ENCODE data around the gene ZNF799.
A peak's percentile ranks its signal among the peaks of the same experiment; 100 is the strongest.
"Not testable (repeated sequence)": the region's sequence is repeated elsewhere in the genome, so short reads cannot be mapped to it uniquely, and the experiment has no call there.

ZNF799 gene

DNA sequence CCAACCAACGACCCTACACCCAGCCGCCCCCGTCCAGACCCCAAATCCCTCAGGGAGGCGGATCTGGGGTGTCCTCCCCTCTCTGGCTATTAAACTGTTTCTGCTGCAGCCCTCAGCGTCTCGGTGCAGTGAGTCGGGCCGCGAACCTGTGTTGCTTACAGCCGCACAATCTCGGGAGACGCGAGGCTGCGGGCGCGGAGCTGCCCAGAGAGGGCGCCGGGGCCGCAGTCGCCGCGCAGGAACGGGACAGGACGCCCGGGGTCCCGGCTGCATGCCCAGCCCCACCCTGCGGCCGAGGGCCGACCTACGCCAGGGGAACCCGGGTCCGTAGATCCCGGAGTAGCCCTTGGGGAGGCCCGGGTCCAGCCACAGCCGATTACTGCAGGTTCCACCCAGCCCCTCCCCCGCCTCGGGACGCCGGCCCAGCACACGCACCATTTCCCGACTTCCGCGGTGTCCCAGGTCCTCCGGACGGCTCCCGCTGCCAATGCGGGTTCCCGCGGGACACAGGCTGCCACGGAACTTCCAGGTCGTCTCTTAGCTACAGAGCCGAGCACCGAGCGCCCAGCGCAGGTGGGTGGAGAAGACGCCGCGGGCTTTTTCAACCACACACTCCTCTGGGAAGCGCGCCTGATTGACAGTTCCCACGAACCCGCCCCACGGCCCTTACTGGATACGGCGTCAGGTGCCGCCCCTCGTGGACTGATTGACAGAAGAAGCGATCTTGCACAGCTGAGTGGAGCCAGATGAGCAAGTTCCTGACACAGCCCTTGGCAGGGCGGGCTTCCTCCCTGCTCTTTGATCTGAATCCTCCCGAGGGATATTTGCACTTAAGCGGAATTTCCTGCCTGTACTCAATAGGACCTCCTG lies at the start of gene ZNF799:
Gene ZNF799, minus strand, starts transcription at position 639 of the 870 bp plus-strand sequence. Its CDS starts 201 bp downstream, at position 438.
- DNase-seq: peak; percentile 76

DNA sequence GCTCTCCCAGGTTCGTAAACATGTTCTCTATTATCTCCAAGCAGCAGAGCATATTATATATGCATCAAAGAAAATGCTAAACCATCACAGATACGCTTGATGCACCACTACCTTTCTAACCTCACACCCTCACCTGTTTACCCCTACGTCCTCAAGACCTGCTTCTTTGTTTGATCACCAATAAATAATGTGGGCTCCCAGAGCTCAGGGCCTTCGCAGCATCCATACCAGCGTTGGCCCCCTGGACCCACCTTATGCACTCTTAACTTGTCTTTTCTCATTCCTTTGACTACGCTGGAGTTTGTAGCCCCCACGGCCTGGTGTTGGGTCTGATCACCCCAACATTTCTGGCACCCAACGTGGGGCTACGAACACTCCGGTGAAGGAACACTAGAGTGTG lies 49.8 kb upstream of the ZNF799 start:
- no peak for DNase-seq

DNA sequence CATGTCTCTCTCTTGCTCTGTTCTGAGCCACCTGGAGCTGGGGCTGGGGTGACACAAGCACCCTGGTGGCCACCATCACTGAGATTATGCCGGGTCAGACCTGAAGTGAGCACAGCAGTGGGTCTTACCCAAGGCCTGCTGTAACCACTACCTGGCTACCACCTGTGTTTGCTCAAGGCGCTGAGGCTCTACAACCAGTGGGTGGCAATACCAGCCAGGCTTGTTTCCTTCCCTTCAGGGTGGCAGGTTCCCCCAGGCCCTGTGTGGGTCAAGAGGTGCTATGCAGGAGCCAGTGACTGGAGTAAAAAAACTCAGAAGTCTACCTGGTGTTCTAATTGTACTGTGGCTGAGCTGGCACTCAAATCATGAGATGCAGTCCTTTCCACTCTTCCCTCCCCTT lies 47.7 kb upstream of the ZNF799 start:
- no peak for DNase-seq

DNA sequence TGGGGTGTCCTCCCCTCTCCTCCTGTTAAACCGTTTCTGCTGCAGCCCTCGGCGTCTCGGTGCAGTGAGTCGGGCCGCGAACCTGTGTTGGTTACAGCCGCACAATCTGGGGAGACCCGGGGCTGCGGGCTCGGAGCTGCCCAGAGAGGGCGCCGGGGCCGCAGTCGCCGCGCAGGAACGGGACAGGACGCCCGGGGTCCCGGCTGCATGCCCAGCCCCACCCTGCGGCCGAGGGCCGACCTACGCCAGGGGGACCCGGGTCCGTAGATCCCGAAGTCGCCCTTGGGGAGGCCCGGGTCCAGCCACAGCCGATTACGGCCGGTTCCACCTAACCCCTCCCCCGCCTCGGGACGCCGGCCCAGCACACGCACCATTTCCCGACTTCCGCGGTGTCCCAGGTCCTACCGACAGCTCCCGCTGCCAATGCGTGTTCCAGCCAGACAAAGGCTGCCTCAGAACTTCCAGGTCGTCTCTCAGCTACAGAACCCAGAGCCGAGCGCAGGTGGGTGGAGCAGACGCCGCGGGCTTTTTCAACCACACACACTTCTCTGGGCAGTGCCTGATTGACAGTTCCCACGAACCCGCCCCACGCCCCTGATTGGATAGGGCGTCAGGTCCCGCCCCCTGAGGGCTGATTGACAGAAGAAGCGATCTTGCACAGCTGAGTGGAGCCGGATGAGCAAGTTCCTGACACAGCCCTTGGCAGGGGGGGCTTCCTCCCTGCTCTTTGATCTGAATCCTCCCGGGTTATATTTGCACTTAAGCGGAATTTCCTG lies 39.7 kb upstream of the ZNF799 start, which contains the start of gene ZNF443:
Gene ZNF443, minus strand, starts transcription at position 481 of the 776 bp plus-strand sequence. Its CDS starts 107 bp downstream, at position 374.
- DNase-seq: peak; percentile 91

DNA sequence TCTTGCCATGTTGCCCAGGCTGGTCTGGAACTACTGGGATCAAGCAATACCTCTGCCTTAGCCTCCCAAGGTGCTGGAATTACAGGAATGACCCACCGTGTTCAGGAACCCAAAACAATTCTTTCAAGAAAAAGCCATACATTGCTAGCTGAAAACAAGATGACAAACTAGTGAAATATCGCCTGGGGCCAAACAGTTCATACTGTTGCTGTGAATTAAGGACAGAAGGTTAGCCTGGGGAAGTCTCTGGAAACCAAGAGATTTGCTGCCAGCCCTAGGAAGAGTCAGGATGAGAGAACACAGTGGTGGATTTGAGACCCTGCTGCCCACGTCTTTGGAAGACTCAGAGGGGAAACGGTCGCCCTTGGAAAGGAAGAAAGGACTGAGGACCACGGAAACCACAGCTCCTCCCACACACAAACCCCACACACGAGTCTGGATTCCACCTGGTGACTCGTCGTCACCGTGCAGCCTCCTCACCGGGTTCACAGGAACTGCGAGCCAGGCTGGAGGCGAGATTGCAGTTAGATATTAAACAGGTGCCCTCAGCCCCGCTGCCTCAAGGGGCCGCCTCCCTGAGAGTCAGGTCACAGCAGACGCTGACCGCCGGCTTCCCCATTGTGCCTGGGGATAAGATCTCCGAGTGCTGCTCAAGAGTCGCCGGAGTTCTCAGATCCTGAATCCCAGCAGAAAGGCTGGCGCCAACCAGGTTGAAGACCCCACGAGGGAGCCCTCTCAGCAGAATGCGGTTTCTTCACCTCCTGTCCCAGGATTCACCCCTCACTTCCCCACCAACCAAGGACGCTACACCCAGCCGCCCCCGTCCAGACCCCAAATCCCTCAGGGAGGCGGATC lies 38.8 kb upstream of the ZNF799 start:
- not testable (repeated sequence) for DNase-seq

DNA sequence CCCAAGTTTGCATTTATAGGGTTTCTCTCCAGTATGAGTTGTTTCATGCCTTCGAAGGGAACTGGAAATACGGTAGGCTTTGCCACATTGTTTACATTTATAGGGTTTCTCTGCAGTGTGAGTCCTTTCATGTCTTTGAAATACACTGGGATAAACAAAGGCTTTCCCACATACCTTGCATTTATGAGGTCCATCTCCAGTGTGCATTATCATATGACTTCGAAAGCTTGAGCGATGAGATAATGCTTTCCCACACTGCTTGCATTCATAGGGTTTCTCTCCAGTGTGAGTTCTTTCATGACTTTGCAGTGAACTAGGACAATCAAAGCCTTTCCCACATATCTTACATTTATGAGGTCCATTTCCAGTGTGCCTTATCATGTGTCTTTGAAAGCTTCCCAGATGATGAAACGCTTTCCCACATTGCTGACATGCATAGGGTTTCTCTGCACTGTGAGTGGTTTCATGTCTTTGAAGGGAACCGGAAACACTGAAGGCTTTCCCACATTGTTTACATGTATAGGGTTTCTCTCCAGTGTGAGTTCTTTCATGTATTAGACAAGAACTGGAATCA lies 29.7 kb upstream of the ZNF799 start:
- DNase-seq: not testable (repeated sequence)

DNA sequence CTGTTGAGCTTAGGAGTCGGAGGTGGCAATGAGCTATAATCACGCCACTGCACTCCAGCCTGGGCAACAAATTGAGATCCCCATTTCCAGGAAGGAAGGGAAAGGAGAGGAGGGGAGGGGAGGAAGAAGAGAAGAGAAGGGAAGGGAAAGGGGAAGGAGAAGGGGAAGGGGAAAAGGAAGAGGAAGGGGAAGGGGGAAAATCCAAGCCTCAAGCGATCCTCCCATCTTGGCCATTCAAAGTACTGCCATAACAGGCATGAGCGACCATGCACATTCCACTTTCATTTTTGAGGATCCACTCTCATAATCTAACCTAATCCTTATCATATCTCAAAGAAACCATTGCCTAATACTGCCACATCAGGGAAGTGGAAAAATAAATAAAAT lies 24.8 kb upstream of the ZNF799 start:
- DNase-seq: no peak

DNA sequence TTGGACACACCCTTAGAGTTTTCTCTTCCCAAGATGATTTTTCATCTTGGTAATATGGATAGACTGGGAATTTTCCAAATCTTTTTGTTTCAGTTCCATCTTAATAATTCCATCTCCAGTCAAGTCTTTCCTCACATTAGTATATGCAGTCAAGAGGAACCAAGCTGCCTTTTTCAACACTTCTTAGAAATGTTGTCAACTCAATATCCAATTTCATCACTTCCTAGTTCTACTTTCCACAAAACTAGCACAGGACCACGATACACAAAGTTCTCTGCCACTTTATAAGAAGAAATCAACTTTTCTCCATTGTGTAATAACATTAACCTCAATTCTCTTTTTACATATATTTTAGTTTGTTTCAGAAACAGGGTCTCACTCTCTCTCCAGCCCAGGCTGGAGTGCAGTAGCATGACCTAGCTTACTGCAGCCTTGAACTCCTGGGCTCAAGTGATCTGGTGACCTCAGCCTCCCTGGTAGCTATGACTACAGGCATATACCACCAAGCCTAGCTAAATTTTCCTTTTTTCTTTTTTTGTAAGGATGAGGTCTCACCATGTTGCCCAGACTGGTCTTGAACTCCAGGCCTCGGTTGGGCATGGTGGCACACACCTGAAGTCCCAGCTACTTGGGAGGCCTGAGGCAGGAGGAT lies 24.3 kb upstream of the ZNF799 start:
- DNase-seq: no peak

DNA sequence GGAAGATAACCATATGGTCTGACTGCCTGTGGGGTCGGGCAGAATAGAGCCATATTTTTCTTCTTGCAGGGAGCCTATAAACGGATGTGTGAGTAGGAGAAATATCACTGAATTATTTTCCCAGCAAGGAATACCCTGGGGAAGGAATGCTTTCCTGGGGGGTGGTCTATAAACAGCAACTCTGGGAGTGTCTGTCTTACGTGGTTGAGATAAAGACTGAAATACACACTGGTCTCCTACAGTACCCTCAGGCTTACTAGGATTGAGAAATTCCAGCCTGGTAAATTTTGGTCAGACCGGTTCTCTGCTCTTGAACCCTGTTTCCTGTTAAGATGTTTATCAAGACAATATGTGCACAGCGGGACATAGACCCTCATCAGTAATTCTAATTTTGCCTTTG lies 16.2 kb upstream of the ZNF799 start:
- not testable (repeated sequence) for DNase-seq

DNA sequence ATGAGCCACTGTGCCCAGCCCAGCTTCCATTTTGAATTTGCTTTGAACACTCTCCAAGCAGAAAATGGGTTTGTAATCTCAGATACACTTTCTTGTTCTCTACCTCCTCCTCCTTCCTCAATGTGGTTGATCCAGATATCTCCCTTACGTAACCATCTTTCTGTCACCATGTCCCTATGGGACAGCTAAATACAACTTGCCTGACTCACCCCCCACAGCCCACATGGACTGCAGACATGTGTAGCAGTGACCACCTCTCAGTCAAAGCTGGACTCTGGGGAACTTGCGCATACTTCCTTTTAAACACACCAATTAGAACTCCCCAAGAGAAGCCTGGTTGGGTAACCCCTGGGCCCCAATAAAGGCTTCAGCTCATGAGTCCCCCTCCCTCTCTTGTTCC lies 10.8 kb upstream of the ZNF799 start:
- no peak for DNase-seq

DNA sequence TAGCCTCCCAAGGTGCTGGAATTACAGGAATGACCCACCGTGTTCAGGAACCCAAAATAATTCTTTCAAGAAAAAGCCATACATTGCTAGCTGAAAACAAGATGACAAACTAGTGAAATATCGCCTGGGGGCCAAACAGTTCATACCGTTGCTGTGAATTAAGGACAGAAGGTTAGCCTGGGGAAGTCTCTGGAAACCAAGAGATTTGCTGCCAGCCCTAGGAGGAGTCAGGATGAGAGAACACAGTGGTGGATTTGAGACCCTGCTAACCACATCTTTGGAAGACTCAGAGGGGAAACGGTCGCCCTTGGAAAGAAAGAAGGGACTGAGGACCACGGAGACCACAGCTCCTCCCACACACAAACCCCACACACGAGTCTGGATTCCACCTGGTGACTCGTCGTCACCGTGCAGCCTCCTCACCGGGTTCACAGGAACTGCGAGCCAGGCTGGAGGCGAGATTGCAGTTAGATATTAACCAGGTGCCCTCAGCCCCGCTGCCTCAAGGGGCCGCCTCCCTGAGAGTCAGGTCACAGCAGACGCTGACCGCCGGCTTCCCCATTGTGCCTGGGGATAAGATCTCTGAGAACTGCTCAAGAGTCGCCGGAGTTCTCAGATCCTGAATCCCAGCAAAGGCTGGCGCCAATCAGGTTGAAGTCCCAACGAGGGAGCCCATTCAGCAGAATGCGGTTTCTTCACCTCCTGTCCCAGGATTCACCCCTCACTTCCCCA lies 1.0 kb downstream of the ZNF799 start:
- not testable (repeated sequence) for DNase-seq

DNA sequence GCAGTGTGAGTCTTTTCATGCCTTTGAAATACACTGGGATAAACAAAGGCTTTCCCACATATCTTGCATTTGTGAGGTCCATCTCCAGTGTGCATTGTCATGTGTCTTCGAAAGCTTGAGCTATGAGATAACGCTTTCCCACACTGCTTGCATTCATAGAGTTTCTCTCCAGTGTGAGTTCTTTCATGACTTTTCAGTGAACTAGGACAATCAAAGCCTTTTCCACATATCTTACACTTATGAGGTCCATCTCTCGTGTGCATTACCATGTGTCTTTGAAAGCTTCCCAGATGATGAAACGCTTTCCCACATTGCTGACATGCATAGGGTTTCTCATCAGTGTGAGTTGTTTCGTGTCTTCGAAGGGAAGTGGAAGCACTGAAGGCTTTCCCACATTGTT lies 9.9 kb downstream of the ZNF799 start:
- not testable (repeated sequence) for DNase-seq

DNA sequence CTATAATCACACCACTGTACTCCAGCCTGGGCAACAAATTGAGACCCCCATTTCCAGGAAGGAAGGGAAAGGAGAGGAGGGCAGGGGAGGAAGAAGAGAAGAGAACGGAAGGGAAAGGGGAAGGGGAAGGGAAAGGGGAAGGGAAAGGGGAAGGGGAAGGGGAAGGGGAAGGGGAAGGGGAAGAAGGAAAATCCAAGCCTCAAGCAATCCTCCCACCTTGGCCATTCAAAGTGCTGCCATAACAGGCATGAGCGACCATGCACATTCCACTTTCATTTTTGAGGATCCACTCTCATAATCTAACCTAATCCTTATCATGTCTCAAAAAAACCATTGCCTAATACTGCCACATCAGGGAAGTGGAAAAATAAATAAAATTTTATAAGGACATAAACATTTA lies 14.7 kb downstream of the ZNF799 start:
- not testable (repeated sequence) for DNase-seq

DNA sequence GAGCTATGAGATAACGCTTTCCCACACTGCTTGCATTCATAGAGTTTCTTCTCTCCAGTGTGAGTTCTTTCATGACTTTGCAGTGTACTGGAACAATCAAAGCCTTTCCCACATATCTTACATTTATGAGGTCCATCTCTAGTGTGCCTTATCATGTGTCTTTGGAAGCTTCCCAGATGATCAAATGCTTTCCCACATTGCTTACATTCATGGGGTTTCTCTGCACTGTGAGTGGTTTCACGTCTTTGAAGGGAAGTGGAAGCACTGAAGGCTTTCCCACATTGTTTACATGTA lies 20.7 kb downstream of the ZNF799 start:
- DNase-seq: no peak

DNA sequence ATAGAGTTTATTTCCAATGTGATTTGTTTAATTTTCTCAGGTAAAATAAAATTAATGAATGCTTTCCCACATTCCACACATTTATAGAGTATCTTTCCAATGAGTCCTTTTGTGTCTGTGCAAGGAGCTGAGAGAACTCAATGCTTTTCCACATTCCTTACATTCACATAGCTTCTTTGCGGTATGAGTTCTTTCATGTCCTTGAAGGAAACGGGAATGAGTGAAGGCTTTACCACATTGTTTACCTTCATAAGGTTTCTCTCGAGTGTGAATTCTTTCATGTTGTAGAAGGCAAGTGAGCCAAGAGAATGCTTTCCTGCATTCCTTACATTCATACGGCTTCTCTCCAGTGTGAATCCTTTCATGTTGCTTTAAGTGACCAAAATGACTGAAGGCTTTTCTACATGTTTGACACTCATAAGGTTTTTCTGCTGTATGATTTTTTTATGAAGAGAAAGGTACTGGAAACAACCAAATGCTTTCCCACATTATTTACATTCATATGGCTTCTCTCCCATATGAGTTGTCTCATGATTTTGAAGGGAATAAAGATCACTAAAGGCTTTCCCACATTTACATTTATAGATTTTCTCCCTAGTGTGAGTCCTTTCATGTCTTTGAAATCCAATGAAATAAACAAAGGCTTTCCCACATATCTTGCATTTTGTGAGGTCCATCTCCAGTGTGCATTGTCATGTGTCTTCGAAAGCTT lies 21.2 kb downstream of the ZNF799 start:
- DNase-seq: no peak

DNA sequence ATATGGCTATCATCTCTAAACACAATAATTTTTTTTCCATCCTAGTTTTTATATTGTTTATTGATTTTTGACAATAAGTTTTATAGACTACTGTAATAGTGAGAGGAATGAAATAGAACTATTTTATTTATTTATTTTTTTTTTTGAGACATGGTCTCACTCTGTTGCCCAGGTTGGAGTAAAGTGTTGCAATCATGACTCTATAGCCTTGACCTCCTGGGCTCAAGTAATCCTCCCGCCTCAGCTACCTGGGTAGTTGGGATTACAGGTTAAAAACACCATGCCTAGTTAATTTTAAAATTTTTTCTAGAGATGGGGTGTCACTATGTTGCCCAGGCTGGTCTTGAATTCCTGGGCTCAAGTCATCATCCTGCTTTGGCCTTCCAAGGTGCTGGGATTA lies 27.0 kb downstream of the ZNF799 start:
- no peak for DNase-seq

DNA sequence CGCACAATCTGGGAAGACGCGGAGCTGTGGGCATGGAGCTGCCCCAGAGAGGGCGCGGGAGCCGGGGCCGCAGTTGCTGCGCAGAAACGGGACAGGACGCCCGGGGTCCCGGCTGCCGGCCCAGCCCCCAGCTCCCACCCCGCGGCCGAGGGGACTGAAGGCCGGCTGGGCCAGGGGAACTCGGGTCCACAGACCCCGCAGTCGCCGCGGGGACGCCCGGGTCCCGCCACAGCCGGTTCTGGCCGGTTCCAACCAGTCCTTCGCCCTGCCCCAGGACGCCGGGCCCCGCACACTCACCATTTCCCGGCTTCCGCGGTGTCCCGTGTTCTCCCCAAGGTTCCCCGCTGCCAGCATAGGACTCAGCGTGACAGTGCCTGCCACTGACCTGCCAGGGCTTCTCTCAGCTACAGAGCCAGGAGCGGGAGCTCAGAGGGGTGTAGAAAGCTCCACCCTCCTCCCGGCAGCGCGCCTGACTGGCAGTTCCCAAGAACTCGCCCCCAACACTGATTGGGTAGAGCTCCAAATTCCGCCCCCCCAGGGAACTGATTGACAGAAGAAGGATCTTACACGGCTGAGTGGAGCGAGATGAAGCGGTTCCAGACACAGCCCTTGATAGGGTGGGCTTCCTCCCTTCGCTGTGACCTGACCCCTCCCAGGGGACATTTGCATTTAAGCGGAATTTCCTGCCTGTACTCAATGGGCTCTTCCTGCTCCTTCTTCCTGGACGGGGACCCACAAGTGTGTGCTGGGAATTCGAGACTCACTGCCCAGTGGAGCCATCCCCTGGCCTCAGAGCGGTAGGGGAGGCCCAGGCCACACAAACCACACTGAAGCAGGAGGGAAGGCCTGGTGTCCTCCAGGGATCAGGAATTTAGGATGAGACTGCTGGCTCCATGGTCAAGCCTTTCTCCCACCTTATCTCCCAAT lies 35.6 kb downstream of the ZNF799 start, which contains the start of gene ZNF442:
Gene ZNF442, minus strand, starts transcription at position 448 of the 927 bp plus-strand sequence. CDS start 2,052 bp downstream, outside the sequence.
- DNase-seq: peak; percentile 85

DNA sequence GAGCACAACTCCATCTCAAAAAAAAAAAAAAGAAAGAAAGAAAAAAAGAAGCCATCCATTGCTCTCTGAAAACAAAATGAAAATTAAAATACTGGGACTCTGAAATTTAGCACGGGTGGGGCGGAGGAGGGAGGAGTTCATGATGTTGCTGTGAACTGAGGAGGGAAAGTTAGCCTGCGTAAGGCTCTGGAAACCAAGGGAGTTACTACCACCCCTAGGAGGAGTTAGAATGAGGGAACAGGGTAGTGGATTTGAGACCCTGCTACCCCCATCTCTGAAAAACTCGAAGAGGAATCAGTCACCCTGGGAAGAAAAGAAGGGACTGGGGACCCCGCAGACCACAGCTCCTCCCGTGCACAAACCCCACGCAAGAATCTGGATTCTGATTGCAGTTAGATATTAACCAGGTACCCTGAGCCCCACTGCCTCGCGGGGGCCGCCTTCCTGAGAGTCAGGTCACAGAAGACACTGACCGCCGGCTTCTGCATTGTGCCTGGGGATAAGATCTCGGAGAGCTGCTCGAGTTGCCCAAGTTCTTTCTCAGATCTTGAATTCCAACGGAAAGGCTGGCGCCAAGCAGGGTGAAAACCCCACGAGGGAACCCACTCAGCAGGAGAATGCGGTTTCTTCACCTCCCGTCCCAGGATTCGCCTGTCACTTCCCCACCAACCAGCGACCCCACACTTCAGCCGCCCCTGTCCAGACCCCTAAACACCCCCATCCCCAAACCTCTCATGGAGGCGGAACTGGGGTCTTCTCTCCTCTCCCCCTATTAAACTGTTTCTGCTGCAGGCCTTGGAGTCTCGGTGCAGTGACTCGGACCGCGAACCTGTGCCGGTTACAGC lies 36.5 kb downstream of the ZNF799 start:
- no peak for DNase-seq

DNA sequence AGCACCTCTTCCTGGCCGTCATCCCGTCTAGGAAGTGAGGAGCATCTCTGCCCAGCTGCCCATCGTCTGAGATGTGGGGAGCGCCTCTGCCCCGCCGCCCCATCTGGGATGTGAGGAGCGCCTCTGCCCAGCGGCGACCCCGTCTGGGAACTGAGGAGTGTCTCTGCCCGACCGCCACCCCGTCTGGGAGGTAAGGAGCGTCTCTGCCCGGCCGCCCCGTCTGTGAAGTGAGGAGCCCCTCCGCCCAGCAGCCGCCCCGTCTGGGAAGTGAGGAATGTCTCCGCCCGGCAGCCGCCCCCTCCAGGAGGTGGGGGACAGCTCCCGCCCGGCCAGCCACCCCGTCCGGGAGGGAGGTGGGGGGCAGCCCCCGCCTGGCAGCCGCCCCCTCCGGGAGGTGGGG lies 38.8 kb downstream of the ZNF799 start:
- not testable (repeated sequence) for DNase-seq

All from NCI-H1417 treated with DMSO at 0.1 percent for 48 hours (cell line).